CD14-positive monocyte (primary cell): ENCODE measurements around the gene SFI1. TPM values are rescaled to one million over a fixed set of nuclear protein-coding genes. Genes with fewer than 3 reads are reported as not detected.

ENCODE experiments used
- DNase-seq, 3 donors: peaks; one replicate each; pipeline ENCODE4 v3.0.0-alpha.2; 2011 to 2022
- H2AFZ ChIP-seq: 2 replicates; pipeline ENCODE4 v1.6.0; 2012; ENCODE audit warnings: mild to moderate bottlenecking, low read depth, low read length, inconsistent platforms; ENCODE audit not compliant: insufficient read depth, poor library complexity, severe bottlenecking
- H3K27ac ChIP-seq, 2 donors: 1 replicate in 1 of 2; 2 replicates in 1 of 2; pipeline ENCODE4 v1.5.1; 2012 to 2013; ENCODE audit warnings: low read length in 2 of 2, control low read depth in 1 of 2, inconsistent platforms in 1 of 2, low read depth in 1 of 2, mild to moderate bottlenecking in 1 of 2
- H3K27me3 ChIP-seq, 2 donors: one replicate each; pipeline versions ENCODE4 v1.6.0 to v1.6.1; 2011 to 2013; ENCODE audit warnings: low read length in 2 of 2; ENCODE audit not compliant: control insufficient read depth in 2 of 2, insufficient read depth in 2 of 2
- H3K36me3 ChIP-seq, 2 donors: replicated peaks in 1 of 2; 1 replicate in 1 of 2; 2 replicates in 1 of 2; pipeline versions ENCODE4 v1.5.1 to v1.6.1; 2012 to 2013; ENCODE audit warnings: low read length in 2 of 2, control low read depth in 1 of 2, inconsistent platforms in 1 of 2, mild to moderate bottlenecking in 1 of 2; ENCODE audit not compliant: insufficient read depth in 2 of 2, control insufficient read depth in 1 of 2
- H3K4me1 ChIP-seq, 2 donors: 1 replicate in 1 of 2; 2 replicates in 1 of 2; pipeline versions ENCODE4 v1.5.1 to v1.6.1; 2012 to 2013; ENCODE audit warnings: low read length in 2 of 2, control low read depth in 1 of 2, inconsistent platforms in 1 of 2, mild to moderate bottlenecking in 1 of 2, moderate library complexity in 1 of 2; ENCODE audit not compliant: insufficient read depth in 2 of 2, control insufficient read depth in 1 of 2
- H3K4me2 ChIP-seq: replicated peaks from 2 replicates; pipeline ENCODE3; 2012; ENCODE audit warnings: low read length, moderate library complexity, mild to moderate bottlenecking; ENCODE audit not compliant: poor library complexity, severe bottlenecking; ENCODE audit errors: extremely low read depth
- H3K4me3 ChIP-seq, 3 experiments: fragments of 200-600 bp in 1 of 3; sonication (generic) in 1 of 3; replicated peaks in 1 of 3; 1 replicate in 2 of 3; 2 replicates in 1 of 3; pipeline ENCODE4 v1.5.1; 2011 to 2013; ENCODE audit warnings: low read length in 3 of 3, mild to moderate bottlenecking in 3 of 3, control low read depth in 2 of 3, low read depth in 2 of 3, inconsistent platforms in 1 of 3, moderate library complexity in 1 of 3
- H3K79me2 ChIP-seq: 2 replicates; pipeline ENCODE4 v1.6.0; 2012; ENCODE audit warnings: mild to moderate bottlenecking, control low read depth, inconsistent platforms, low read length, moderate library complexity; ENCODE audit not compliant: insufficient read depth
- H3K9ac ChIP-seq: 2 replicates; pipeline ENCODE4 v1.6.0; 2017; ENCODE audit warnings: low read length, mild to moderate bottlenecking; ENCODE audit not compliant: insufficient read depth, poor library complexity, severe bottlenecking
- H3K9me3 ChIP-seq, 2 donors: replicated peaks in 1 of 2; 1 replicate in 1 of 2; 2 replicates in 1 of 2; pipeline versions ENCODE4 v1.5.1 to v1.6.1; 2012 to 2013; ENCODE audit warnings: low read length in 2 of 2, control low read depth in 1 of 2; ENCODE audit not compliant: control insufficient read depth in 1 of 2, insufficient read depth in 1 of 2
- H4K20me1 ChIP-seq: 2 replicates; pipeline ENCODE4 v1.6.0; 2012; ENCODE audit warnings: mild to moderate bottlenecking, low read length, control low read depth, moderate library complexity; ENCODE audit not compliant: insufficient read depth
- H3K27ac Mint-ChIP-seq, 7 donors: one replicate each; pipeline ENCODE4 v1.8.0; 2020; ENCODE audit warnings: mild to moderate bottlenecking in 7 of 7, mixed read lengths in 7 of 7, moderate library complexity in 6 of 7, inconsistent platforms in 2 of 7
- H3K27me3 Mint-ChIP-seq, 3 donors: one replicate each; pipeline ENCODE4 v1.8.0; 2021 to 2022; ENCODE audit warnings: low read depth in 3 of 3, mild to moderate bottlenecking in 3 of 3, mixed read lengths in 3 of 3, moderate library complexity in 3 of 3, inconsistent platforms in 1 of 3
- H3K36me3 Mint-ChIP-seq, 2 donors: one replicate each; pipeline ENCODE4 v1.8.0; 2020; ENCODE audit warnings: mixed read lengths in 2 of 2, inconsistent platforms in 1 of 2, mild to moderate bottlenecking in 1 of 2
- H3K4me1 Mint-ChIP-seq: one replicate; pipeline ENCODE4 v1.8.0; 2020; ENCODE audit warnings: mild to moderate bottlenecking, mixed read lengths
- H3K4me3 Mint-ChIP-seq, 2 donors: one replicate each; pipeline ENCODE4 v1.8.0; 2020; ENCODE audit warnings: mild to moderate bottlenecking in 2 of 2, mixed read lengths in 2 of 2, moderate library complexity in 1 of 2
- H3K9me3 Mint-ChIP-seq, 7 donors: one replicate each; pipeline ENCODE4 v1.8.0; 2020 to 2022; ENCODE audit warnings: mixed read lengths in 7 of 7, mild to moderate bottlenecking in 6 of 7, moderate library complexity in 6 of 7, inconsistent platforms in 2 of 7
- CTCF ChIP-seq: fragments of 200-600 bp; IDR thresholded peaks from one replicate; pipeline ENCODE4 v1.8.0; 2022; ENCODE audit warnings: antibody characterized with exemption, mild to moderate bottlenecking
- WGBS: methylation state at CpG from one replicate; pipeline ENCODE4 v1.1.5; 2013; ENCODE audit warnings: missing lambda C conversion rate; ENCODE audit not compliant: insufficient coverage; 5-methylcytosine and 5-hydroxymethylcytosine counted together
- intact Hi-C, 2 donors: fragments of 100-400 bp; cut with micrococcal nuclease; formaldehyde crosslinking; loops; one replicate each; pipeline versions ENCODE4 v1.15.0 to v1.15.1; 2023
- polyA plus RNA-seq, 3 donors: library from polyadenylated mRNA; depleted of rRNA in 1 of 3; unstranded in 2 of 3; stranded (reverse) in 1 of 3; fragments of 300-500 nt in 2 of 3; fragments of >200 nt in 1 of 3; fragmentation: Illumina TruSeq in 2 of 3; gene quantifications; 1 replicate in 2 of 3; 2 replicates in 1 of 3; pipeline ENCODE4 v1.2.3, GENCODE V29; 2012 to 2021

The SFI1 gene
- polyA plus RNA-seq, 3 donors, result 1.7 to 43.4 (median 3.6) TPM

- peaks cover 37 to 47% of the 10 kb centered on the region in 2 donors for H3K36me3 Mint-ChIP-seq
- no peak for TF ChIP-seq CTCF
- peak overlapping the region in 2 of 7 donors; percentile 0 to 27 for H3K27ac Mint-ChIP-seq
- H3K9me3 Mint-ChIP-seq, result peaks cover 0 to 3% (median 0%) of the 10 kb centered on the region in 7 donors
- Histone ChIP-seq H3K4me1 (peaks cover 14 to 20% of the 10 kb centered on the region in 2 donors), H3K9me3 (no peaks in the 10 kb centered on the region), H4K20me1 (no peaks in the 10 kb centered on the region), H3K4me2 (no peak overlapping the region), H3K79me2 (no peaks in the 10 kb centered on the region), H3K4me3 (no peak overlapping the region), H3K27me3 (no peaks in the 10 kb centered on the region), H3K27ac (no peak overlapping the region), H3K9ac (peak overlapping the region; percentile 10), H2AFZ (no peak overlapping the region), H3K36me3 (peaks cover 20 to 47% of the 10 kb centered on the region in 2 donors)
- no peaks in the 10 kb centered on the region for H3K27me3 Mint-ChIP-seq
- intact Hi-C loops, result no loop called here
- peak in 1 of 3 donors; percentile 10 for DNase-seq
- peaks cover 21% of the 10 kb centered on the region for H3K4me1 Mint-ChIP-seq
- no CpG with 5 or more reads among the region's 3 CpGs for WGBS
- H3K4me3 Mint-ChIP-seq, result no peak overlapping the region
These were observed 89.0 kb downstream of the SFI1 start for GRCh38 chr22:31585161-31585859.

- no peaks in the 10 kb centered on the region for H3K27me3 ChIP-seq
- peaks cover 39 to 50% of the 10 kb centered on the region in 2 donors for H3K36me3 Mint-ChIP-seq
- peaks cover 20 to 47% of the 10 kb centered on the region in 2 donors for H3K36me3 ChIP-seq
- peak overlapping the region in 1 of 2 donors; percentile 13 for H3K27ac ChIP-seq
- H3K27ac Mint-ChIP-seq, result peak overlapping the region in 3 of 7 donors; percentile 6 to 40 (median 20)
- peaks cover 0 to 3% (median 0%) of the 10 kb centered on the region in 7 donors for H3K9me3 Mint-ChIP-seq
- H3K4me1 ChIP-seq, result peaks cover 14 to 20% of the 10 kb centered on the region in 2 donors
- no peak for TF ChIP-seq CTCF
- H4K20me1 ChIP-seq, result no peaks in the 10 kb centered on the region
- no peaks in the 10 kb centered on the region for H3K27me3 Mint-ChIP-seq
- H3K9me3 ChIP-seq, result no peaks in the 10 kb centered on the region
- H3K4me2 ChIP-seq, result no peak overlapping the region
- H3K4me3 Mint-ChIP-seq, result no peak overlapping the region
- no peaks in the 10 kb centered on the region for H3K79me2 ChIP-seq
- no peak for DNase-seq
- H3K9ac ChIP-seq, result peak overlapping the region; percentile 10
- intact Hi-C loops, result no loop called here
- no peak overlapping the region for H2AFZ ChIP-seq
- WGBS, result 100% methylated on average over 3 of the region's 7 CpGs
- H3K4me1 Mint-ChIP-seq, result peaks cover 21% of the 10 kb centered on the region
- H3K4me3 ChIP-seq, result no peak overlapping the region
These were observed 90.0 kb downstream of the SFI1 start for GRCh38 chr22:31586137-31586920.
